Amygdala (tissue), 56 donors: ENCODE results near the gene FIZ1.
A peak's percentile ranks its signal among the peaks of the same experiment; 100 is the strongest.

Experiments used
- DNase-seq, 56 donors: peaks; one replicate each; lab custom pipeline; 2025; lab: John Stamatoyannopoulos, UW

FIZ1 gene

GRCh38 chr19:55615543-55616394, 16.5 kb upstream of the FIZ1 start:
- no peak for DNase-seq

- DNase-seq: no peak
Observed at GRCh38 chr19:55614711-55615542, 15.6 kb upstream of the FIZ1 start.

- DNase-seq: no peak
Observed at GRCh38 chr19:55613930-55614710, 14.8 kb upstream of the FIZ1 start.

- no peak for DNase-seq
Observed at GRCh38 chr19:55613396-55613795, 14.1 kb upstream of the FIZ1 start.

GRCh38 chr19:55611983-55612645, 12.8 kb upstream of the FIZ1 start:
- DNase-seq: no peak

GRCh38 chr19:55611300-55611982, 12.1 kb upstream of the FIZ1 start:
- DNase-seq: peak in 1 of 56 donors; percentile 24

GRCh38 chr19:55609326-55609725, 10.0 kb upstream of the FIZ1 start:
- DNase-seq: no peak

GRCh38 chr19:55606817-55607216, 7.5 kb upstream of the FIZ1 start:
- DNase-seq: no peak

GRCh38 chr19:55606471-55606787, 7.1 kb upstream of the FIZ1 start:
- DNase-seq: no peak

- DNase-seq: peak in 47 of 56 donors; percentile 8 to 75 (median 48)
Observed at GRCh38 chr19:55605637-55606470, 6.5 kb upstream of the FIZ1 start, which contains the start of gene ZNF865. Gene ZNF865 (plus strand): TSS chr19:55605647. CDS start chr19:55613619, 7,972 bp downstream.

GRCh38 chr19:55605207-55605636, 5.9 kb upstream of the FIZ1 start:
- peak; percentile 46 to 97 (median 92) for DNase-seq

GRCh38 chr19:55603581-55604292, 4.4 kb upstream of the FIZ1 start:
- no peak for DNase-seq

- no peak for DNase-seq
Observed at GRCh38 chr19:55603115-55603514, 3.8 kb upstream of the FIZ1 start.

- DNase-seq: no peak
Observed at GRCh38 chr19:55602104-55603001, 3.0 kb upstream of the FIZ1 start.

GRCh38 chr19:55601084-55601483, 1.8 kb upstream of the FIZ1 start:
- DNase-seq: no peak

GRCh38 chr19:55600662-55601028, 1.3 kb upstream of the FIZ1 start:
- DNase-seq: no peak
